Measurements from ENCODE around the gene PAX6.
"Not testable (repeated sequence)": the region's sequence is repeated elsewhere in the genome, so short reads cannot be mapped to it uniquely, and the experiment has no call there.

Gene PAX6

GRCh38 chr11:31764766-31765165, 46.4 kb downstream of the PAX6 start:
- no peak overlapping the region for H3K4me3 ChIP-seq (ENCODE audit: low read depth, low read length)
- TF ChIP-seq CTCF (IDR thresholded peaks at IDR 0.05; ENCODE audit: borderline replicate concordance, insufficient read depth, low read depth, low read length), result no peak

DNA sequence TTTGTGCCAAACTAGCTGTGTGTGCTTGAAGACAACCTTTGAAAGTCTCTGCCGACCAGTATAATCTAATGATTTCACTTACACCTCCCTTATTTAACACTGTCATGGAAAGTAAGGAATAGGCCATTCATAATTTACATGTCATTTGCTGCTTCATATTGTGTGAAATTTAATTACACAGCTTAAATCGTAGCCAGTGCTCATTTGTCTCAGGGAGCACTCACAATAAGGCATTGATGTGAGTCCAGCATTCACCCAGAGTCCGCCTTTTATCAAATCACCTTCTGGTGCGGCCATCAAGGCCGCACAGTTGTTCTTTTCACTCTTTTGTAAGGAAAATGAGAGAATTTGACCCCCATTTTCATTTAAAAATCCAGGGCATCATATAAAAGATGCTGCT, 46.9 kb downstream of the PAX6 start:
- no peak overlapping the region for H3K4me3 ChIP-seq (ENCODE audit: low read depth, low read length)
- TF ChIP-seq CTCF (IDR thresholded peaks at IDR 0.05; ENCODE audit: borderline replicate concordance, insufficient read depth, low read depth, low read length), result no peak

- H3K4me3 ChIP-seq (ENCODE audit: low read depth, low read length), result no peak overlapping the region
- TF ChIP-seq CTCF (IDR thresholded peaks at IDR 0.05; ENCODE audit: borderline replicate concordance, insufficient read depth, low read depth, low read length), result no peak
These were observed 47.8 kb downstream of the PAX6 start for GRCh38 chr11:31763296-31763695.

GRCh38 chr11:31761636-31762035, 49.5 kb downstream of the PAX6 start:
- TF ChIP-seq CTCF (IDR thresholded peaks at IDR 0.05; ENCODE audit: borderline replicate concordance, insufficient read depth, low read depth, low read length), result no peak
- H3K4me3 ChIP-seq (ENCODE audit: low read depth, low read length), result no peak overlapping the region

GRCh38 chr11:31757260-31757835, 53.8 kb downstream of the PAX6 start:
- TF ChIP-seq CTCF (IDR thresholded peaks at IDR 0.05; ENCODE audit: borderline replicate concordance, insufficient read depth, low read depth, low read length), result no peak
- no peak overlapping the region for H3K4me3 ChIP-seq (ENCODE audit: low read depth, low read length)

- TF ChIP-seq CTCF (IDR thresholded peaks at IDR 0.05; ENCODE audit: borderline replicate concordance, insufficient read depth, low read depth, low read length), result no peak
- H3K4me3 ChIP-seq (ENCODE audit: low read depth, low read length), result no peak overlapping the region
These were observed 63.5 kb downstream of the PAX6 start for GRCh38 chr11:31747581-31747980.

- H3K4me3 ChIP-seq (ENCODE audit: low read depth, low read length), result not testable (repeated sequence)
These were observed 70.3 kb downstream of the PAX6 start for GRCh38 chr11:31740731-31741368.
